Fibroblast of gingiva (primary cell): ENCODE measurements around the gene HPN.
"Not testable (repeated sequence)": the region's sequence is repeated elsewhere in the genome, so short reads cannot be mapped to it uniquely, and the experiment has no call there.

Source experiments
- DNase-seq: peaks from one replicate; pipeline ENCODE4 v3.0.0-alpha.2; 2011; ENCODE audit warnings: low read depth

Gene HPN

DNA sequence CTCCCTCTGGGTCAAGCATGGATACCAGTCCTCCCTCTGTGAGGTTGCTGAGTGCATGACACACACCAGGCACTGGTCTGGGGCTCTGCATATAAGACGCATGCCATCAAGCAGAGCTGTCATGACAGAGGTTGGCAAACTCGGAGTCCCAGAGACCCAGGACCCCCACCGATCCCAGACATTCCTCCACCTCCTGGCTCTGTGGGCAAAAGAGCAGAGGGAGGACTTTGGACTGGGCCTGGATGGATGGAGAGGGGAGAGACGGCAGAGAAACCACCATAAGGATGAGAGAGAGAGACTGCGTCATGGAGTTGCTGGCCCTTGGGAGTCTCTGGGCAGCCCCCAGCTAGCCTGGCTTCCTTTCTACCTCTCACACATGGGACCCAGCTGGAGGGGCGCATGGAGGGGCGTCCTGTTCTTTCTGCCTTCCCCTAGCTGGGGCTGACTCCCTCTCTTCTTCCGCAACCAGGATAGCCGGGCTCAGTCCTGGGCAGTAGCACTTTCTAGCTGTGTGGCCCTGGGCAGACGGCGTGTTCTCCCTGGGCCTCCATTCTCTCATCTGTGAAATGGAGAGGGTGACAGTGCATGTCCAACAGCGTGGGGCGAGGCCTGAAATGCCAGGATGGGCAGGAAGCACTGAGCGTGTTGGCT lies 1.6 kb downstream of the HPN start:
- DNase-seq = no peak

- DNase-seq = no peak
These were observed 2.4 kb downstream of the HPN start for GRCh38 chr19:35043906-35044305.

- DNase-seq = no peak
These were observed 3.0 kb downstream of the HPN start for GRCh38 chr19:35044317-35045117.

DNA sequence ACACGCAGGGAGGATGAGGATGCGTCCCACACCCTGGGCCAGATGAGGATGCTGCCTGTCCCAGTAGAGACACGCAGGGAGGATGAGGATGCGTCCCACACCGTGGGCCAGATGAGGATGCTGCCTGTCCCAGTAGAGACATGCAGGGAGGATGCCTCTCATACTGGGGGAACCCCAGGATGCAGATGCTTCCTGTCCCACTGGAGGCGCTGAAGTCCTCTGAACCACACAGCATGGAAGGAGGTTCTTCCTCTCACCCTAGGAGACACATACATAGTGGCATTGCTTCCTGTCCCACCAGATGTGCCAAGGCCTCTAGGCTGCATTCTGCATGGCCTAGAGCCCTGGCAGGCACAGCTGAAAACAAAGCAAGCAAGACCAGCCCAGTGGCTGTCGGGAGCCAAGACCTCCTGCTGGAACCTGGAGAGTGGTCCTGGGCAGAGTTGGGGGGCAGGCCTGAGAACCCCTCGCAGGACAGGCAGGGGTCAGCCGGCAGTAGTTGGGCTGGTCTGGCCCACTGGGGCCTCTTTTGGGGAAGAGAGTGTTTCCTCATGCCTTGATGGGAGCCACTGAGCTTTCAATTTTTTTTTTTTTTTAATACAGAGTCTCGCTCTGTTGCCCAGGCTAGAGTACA lies 4.3 kb downstream of the HPN start:
- peak; percentile 37 for DNase-seq

DNA sequence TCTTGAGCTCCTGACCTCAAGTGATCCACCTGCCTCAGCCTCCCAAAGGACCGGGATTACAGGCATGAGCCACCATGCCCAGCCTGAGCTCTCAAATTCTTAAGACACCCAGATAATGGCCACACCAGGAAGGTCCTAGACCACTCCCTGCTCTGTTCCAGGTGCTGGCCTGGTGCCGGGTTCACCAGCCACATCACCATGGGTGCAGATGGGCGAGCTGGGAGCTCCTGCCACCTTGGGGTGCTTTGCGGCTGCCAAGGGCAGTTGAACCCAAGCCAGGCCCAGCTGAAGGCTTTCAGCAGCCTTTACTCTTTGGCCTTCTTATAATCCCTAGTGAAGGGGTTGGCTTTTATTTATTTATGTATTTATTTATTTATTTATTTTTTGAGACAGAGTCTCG lies 4.9 kb downstream of the HPN start:
- DNase-seq = no peak

- DNase-seq = no peak
These were observed 7.4 kb downstream of the HPN start for GRCh38 chr19:35048911-35049411.

DNA sequence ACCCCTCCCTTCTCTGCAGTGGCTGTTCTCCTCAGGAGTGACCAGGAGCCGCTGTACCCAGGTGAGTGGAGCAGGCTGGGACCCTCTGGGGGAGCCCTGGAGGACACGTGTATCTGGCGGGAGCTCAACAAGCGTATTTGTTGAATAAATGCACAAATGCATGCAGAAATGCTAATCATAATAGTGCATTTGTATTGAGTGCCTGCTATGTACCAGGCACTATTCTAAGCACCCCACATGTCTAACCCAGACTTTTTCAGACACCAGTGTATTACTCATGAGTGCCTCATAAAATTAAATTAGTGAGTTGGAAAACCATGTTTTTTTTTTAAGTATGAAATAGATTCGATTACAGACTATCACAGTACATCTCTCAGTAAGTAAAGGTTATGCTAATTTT lies 7.9 kb downstream of the HPN start:
- no peak for DNase-seq

GRCh38 chr19:35050662-35051061 lies 9.1 kb downstream of the HPN start:
- not testable (repeated sequence) for DNase-seq

- not testable (repeated sequence) for DNase-seq
These were observed 9.7 kb downstream of the HPN start for GRCh38 chr19:35051268-35051667.

DNA sequence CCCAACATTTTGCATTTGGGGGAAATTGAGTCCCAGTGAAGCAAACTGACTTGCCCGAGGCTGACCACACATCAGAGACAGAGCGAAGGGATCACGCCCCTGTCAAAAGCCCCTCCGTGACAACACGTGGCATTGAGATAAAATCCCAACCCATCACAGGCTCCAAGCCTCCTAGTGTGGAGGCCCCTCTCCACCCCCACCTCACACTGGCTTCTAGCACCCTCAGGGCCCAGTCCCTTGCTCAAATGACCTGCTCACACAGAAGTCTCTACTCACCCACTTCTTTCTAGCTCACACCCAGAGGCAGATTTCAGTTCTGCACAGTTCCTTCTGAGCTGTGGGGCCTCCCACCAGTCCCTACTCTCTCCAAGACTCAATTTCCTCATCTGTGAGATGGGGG lies 10.3 kb downstream of the HPN start:
- no peak for DNase-seq

DNA sequence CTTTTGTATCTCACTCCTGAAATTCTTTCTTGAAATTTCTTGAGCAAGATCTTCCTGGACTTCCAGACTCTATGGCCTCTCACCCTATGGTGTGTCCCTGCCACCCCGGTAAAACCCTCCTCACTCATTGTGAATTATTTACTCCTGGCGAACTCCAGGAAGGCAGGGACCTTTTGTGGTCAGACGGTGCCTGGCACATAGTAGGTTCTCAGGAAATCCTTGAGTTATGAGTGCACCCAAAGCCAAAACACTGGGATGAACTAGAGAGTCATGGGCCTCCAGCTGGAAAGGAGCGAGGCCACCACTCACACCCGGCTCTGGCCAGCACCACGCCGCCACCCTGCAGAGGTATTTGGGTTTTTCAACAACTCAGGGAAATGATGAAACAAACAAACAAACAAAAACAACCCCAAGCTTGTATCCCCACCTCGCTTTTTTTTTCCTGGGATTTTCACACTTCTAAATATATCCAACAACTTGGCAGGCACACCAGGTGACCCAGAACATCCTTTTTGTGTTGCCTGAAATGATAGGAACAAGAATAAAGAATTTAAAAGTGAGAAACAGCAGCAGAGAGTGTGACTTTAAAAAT lies 11.2 kb downstream of the HPN start:
- no peak for DNase-seq

DNA sequence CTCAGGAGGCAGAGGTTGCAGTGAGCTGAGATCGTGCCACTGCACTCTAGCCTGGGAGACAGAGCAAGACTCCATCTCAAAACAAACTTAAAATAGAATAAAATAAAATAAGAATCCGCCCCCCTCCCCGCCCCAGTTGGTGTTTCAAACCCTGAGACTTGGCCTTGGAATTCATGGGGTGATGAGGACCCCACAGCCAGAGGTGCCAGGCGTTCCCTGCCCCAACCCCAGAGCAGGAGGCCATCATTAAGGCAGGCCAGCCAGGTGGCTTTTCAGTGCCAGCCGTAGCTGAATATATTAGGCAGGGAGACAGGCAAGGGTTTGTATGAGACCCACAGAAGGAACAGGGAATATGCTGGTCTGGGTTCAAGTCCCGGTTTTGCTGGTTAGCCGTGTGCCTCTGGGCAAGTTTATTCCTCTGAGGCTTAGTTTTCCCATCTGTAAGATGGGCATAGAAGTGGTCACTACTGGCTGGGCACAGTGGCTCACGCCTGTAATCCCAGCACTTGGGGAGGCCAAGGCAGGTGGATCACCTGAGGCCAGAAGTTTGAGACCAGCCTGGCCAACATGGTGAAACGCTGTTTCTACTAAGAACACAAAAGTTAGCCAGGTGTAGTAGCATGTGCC lies 12.3 kb downstream of the HPN start:
- no peak for DNase-seq

- no peak for DNase-seq
These were observed 13.1 kb downstream of the HPN start for GRCh38 chr19:35054626-35055025.

DNA sequence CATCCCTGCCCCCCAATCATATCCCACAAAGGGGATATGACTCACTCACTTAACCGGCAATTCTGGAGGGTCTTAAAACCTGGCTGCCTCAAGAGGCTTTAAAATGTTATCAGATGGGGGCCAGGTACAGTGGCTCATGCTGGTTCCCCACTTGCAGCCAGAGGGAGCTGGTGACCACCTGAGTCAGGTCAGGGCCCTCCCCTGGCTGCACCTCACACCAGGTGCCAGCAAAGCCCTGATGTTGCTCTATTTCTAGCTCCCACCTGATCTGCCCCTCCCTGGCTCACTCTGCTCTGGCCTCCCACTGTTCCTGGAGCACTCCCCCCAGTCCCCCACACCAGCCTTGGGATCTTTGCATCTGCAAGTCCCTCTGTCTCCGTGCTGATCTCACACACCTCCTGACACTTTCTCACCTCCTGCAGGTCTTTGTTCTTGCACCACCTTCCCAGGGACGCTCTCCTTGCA lies 14.2 kb downstream of the HPN start:
- no peak for DNase-seq

DNA sequence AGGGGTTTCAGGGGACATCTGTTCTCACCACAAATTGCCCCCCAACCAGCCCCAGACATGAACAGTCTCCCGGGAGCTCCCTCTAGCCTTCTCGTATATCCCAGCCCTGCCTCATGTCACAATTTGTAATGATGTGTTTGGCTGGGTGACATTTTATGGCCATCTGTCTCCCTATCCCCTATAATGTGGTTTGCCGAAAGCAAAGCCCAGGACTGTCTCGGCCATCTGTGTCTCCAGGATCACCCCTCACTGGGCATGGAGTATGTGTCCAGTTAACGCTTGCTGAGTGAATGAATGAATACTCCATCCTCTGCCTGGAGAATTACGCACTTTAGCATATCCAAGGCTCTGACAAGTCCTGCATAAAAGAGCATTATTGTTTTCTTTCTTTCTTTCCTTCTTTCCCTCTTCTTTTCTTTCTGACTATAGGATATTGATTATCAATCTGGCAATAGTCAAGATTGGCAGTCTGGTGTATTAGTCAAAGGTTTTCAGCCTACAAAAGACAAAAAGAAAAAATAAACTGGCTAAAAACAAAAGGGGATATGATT lies 15.1 kb downstream of the HPN start:
- DNase-seq = no peak

DNA sequence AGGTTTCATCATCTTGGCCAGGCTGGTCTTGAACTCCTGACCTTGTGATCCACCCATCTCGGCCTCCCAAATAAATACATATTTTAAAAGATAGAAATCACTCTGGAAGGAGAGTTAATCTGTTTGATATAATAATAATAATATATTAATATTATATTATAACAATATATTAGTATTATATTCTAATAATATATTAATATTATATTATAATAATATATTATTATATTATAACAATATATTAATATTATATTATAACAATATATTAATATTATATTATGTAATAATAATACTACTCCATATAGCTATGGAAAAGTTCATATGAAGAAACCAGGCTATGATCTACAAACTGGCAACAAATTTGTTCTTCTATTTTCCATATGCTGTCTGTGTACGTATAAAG lies 16.8 kb downstream of the HPN start:
- no peak for DNase-seq

DNA sequence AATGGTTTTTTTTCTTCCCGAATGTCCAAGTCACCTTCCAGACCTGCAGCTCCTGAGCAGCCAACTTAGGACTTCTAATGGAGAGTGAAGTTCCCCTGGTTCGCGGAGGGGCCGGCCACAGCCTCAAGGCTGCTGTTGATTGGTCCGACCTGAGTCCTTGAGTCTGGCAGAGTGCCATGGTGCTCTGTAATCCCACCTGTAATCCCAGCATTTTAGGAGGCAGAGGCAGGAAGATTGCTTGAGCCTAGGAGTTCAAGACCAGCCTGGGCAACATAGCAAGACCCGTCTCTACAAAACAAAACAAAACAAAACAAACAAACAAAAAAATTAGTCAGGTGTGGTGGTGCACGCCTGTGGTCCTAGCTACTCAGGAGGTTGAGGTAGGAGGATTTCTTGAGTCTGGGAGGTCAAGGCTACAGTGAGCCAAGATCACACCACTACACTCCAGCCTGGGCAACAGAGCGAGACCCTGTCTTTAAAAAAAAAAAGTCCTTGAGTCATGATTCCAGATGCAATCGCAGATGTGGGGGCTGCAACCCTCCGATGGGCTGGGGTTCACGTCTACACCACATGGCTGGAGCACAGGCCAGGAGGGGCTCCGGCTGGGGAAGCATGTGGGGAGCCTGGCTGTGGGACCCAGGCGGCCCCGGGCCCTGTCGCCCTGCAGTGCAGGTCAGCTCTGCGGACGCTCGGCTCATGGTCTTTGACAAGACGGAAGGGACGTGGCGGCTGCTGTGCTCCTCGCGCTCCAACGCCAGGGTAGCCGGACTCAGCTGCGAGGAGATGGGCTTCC lies 17.7 kb downstream of the HPN start:
- DNase-seq = no peak

GRCh38 chr19:35059799-35060091 lies 18.2 kb downstream of the HPN start:
- DNase-seq = no peak

DNA sequence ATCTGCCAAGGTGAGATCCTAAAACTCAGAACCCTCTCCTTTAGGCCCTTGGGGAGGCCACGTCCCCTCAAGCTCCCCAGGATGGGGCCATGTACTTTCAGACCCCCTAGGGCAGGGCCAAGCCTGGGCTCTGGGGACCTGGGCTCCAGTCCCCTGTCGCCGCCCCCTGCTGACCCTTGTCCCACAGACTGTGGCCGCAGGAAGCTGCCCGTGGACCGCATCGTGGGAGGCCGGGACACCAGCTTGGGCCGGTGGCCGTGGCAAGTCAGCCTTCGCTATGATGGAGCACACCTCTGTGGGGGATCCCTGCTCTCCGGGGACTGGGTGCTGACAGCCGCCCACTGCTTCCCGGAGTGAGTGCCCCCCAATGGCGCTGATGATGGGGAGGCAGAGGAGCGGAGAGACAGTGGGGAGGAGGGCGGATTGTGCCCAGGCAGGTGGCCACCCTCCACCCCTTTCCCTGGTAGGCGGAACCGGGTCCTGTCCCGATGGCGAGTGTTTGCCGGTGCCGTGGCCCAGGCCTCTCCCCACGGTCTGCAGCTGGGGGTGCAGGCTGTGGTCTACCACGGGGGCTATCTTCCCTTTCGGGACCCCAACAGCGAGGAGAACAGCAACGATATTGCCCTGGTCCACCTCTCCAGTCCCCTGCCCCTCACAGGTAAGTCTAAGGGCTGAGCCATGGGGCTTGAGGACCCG lies 18.8 kb downstream of the HPN start:
- DNase-seq = no peak

- DNase-seq = no peak
These were observed 20.3 kb downstream of the HPN start for GRCh38 chr19:35061583-35062373.
